ENCODE measurements around the gene C5orf15.

C5orf15 gene

DNA sequence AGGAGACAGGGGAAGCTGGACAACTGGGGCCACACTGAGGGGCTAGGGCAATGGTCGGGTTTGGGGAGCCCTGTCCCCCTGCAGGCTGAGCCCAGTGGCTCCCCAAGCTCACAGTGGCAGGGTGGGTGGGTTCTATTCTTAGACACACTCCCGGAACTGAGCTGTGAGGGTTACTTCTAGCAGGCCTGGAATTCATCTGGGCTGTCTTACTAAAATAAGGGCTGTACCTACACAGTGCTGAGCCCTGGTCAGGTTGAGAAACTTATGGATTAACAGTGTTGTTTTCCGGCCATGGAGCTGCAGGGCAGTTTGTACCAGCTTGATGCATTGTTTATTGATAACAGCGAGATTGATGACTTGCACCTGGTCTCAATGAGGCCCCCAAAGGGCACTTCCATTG, 58.8 kb downstream of the C5orf15 start (continued):
- TF ChIP-seq PPARA (CRISPR knock-in tag; IDR thresholded peaks at IDR 0.05; ENCODE audit: borderline replicate concordance) (no peak), CSDC2 (CRISPR knock-in tag; IDR thresholded peaks at IDR 0.05) (no peak)

DNA sequence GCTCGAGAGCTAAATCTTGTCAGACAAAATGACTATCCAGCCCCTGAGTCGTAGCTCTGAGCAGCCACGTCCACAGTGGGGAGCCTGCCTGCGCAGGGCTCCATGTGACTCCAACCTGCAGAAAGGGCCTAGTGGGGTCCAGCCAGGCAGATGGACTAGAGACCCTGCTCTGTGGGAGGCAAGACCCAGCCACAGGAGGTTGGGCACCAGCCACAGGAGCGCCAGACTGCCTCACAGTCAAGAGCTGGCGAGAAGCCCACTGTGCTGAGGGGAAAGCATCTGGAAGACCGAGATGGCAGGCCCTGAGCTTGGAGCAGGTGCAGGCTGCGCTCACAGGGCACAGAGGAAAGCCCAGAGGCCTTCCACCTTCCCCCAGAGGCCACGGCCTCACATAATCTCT, 61.4 kb downstream of the C5orf15 start:
- peak; percentile 32; the same call in 1 of the 2 replicates for TF ChIP-seq TCF4 (CRISPR knock-in tag; IDR thresholded peaks at IDR 0.05; ENCODE audit: borderline replicate concordance)
- no peak for TF ChIP-seq PATZ1 (CRISPR knock-in tag; IDR thresholded peaks at IDR 0.05; ENCODE audit: borderline replicate concordance)
- peak; percentile 39; the same call in 2 of the 3 replicates for ATAC-seq

GRCh38 chr5:133906303-133906702, 62.1 kb downstream of the C5orf15 start:
- TF ChIP-seq ZC3H10 (CRISPR knock-in tag; IDR thresholded peaks at IDR 0.05) = no peak
- TF ChIP-seq PPARA (CRISPR knock-in tag; IDR thresholded peaks at IDR 0.05; ENCODE audit: borderline replicate concordance) = no peak
- TF ChIP-seq, protein P1, sequence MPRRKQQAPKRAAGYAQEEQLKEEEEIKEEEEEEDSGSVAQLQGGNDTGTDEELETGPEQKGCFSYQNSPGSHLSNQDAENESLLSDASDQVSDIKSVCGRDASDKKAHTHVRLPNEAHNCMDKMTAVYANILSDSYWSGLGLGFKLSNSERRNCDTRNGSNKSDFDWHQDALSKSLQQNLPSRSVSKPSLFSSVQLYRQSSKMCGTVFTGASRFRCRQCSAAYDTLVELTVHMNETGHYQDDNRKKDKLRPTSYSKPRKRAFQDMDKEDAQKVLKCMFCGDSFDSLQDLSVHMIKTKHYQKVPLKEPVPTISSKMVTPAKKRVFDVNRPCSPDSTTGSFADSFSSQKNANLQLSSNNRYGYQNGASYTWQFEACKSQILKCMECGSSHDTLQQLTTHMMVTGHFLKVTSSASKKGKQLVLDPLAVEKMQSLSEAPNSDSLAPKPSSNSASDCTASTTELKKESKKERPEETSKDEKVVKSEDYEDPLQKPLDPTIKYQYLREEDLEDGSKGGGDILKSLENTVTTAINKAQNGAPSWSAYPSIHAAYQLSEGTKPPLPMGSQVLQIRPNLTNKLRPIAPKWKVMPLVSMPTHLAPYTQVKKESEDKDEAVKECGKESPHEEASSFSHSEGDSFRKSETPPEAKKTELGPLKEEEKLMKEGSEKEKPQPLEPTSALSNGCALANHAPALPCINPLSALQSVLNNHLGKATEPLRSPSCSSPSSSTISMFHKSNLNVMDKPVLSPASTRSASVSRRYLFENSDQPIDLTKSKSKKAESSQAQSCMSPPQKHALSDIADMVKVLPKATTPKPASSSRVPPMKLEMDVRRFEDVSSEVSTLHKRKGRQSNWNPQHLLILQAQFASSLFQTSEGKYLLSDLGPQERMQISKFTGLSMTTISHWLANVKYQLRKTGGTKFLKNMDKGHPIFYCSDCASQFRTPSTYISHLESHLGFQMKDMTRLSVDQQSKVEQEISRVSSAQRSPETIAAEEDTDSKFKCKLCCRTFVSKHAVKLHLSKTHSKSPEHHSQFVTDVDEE (CRISPR knock-in tag; IDR thresholded peaks at IDR 0.05) = no peak
- no peak for TF ChIP-seq GLIS3 (CRISPR knock-in tag; IDR thresholded peaks at IDR 0.05)
- TF ChIP-seq CSDC2 (CRISPR knock-in tag; IDR thresholded peaks at IDR 0.05) = no peak
- TF ChIP-seq ZNF8 (CRISPR knock-in tag; IDR thresholded peaks at IDR 0.05) = no peak
- TF ChIP-seq ARNTL (CRISPR knock-in tag; IDR thresholded peaks at IDR 0.05; ENCODE audit: borderline replicate concordance, low read depth) = no peak
- no peak for TF ChIP-seq PATZ1 (CRISPR knock-in tag; IDR thresholded peaks at IDR 0.05; ENCODE audit: borderline replicate concordance)
- TF ChIP-seq TCF4 (CRISPR knock-in tag; IDR thresholded peaks at IDR 0.05; ENCODE audit: borderline replicate concordance) = no peak
- TF ChIP-seq OSR1 (CRISPR knock-in tag; IDR thresholded peaks at IDR 0.05) = no peak
- TF ChIP-seq ISL1 (CRISPR knock-in tag; IDR thresholded peaks at IDR 0.05) = no peak
- TF ChIP-seq ZFP3 (CRISPR knock-in tag; IDR thresholded peaks at IDR 0.05) = no peak
- no peak for TF ChIP-seq ESRRG (CRISPR knock-in tag; IDR thresholded peaks at IDR 0.05)
- TF ChIP-seq CSRNP3 (CRISPR knock-in tag; IDR thresholded peaks at IDR 0.05) = no peak
- TF ChIP-seq ZFP30 (CRISPR knock-in tag; IDR thresholded peaks at IDR 0.05) = no peak
- TF ChIP-seq RARB (CRISPR knock-in tag; IDR thresholded peaks at IDR 0.05) = no peak
- no peak for TF ChIP-seq TOX (CRISPR knock-in tag; IDR thresholded peaks at IDR 0.05; ENCODE audit: borderline replicate concordance)
- TF ChIP-seq ZNF565 (CRISPR knock-in tag; conservative IDR thresholded peaks at IDR 0.05; ENCODE audit: low read depth) = no peak
- TF ChIP-seq, protein P2, sequence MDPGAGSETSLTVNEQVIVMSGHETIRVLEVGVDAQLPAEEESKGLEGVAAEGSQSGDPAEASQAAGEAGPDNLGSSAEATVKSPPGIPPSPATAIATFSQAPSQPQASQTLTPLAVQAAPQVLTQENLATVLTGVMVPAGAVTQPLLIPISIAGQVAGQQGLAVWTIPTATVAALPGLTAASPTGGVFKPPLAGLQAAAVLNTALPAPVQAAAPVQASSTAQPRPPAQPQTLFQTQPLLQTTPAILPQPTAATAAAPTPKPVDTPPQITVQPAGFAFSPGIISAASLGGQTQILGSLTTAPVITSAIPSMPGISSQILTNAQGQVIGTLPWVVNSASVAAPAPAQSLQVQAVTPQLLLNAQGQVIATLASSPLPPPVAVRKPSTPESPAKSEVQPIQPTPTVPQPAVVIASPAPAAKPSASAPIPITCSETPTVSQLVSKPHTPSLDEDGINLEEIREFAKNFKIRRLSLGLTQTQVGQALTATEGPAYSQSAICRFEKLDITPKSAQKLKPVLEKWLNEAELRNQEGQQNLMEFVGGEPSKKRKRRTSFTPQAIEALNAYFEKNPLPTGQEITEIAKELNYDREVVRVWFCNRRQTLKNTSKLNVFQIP (CRISPR knock-in tag; IDR thresholded peaks at IDR 0.05; ENCODE audit: borderline replicate concordance, low read depth) = no peak
- no peak for TF ChIP-seq SNAI2 (CRISPR knock-in tag; IDR thresholded peaks at IDR 0.05)
- ATAC-seq = no peak
